HAP-1 (cell line): ENCODE measurements around the gene SETDB1.
A peak's percentile ranks its signal among the peaks of the same experiment; 100 is the strongest.

ENCODE experiments used
- DNase-seq, 2 experiments: peaks; one replicate each; pipeline ENCODE4 v3.0.0-alpha.2; 2016 to 2020; ENCODE audit warnings: low spot score in 2 of 2
- H3K27me3 ChIP-seq: fragments of 250-450 bp; sonication (Bioruptor Pico); 2 replicates; pipeline ENCODE4 v1.5.1; 2020; ENCODE audit warnings: low read depth, mild to moderate bottlenecking, moderate library complexity
- H3K36me3 ChIP-seq: fragments of 250-450 bp; sonication (Bioruptor Pico); replicated peaks from 2 replicates; pipeline ENCODE4 v1.5.1; 2020; ENCODE audit warnings: mild to moderate bottlenecking
- H3K4me1 ChIP-seq: fragments of 250-450 bp; sonication (Bioruptor Pico); 2 replicates; pipeline ENCODE4 v1.5.1; 2020; ENCODE audit warnings: mild to moderate bottlenecking
- H3K4me3 ChIP-seq: fragments of 250-450 bp; sonication (Bioruptor Pico); 2 replicates; pipeline ENCODE4 v1.5.1; 2020; ENCODE audit warnings: mild to moderate bottlenecking, moderate library complexity
- H3K9me3 ChIP-seq: fragments of 250-450 bp; sonication (Bioruptor Pico); 2 replicates; pipeline ENCODE4 v1.5.1; 2020; ENCODE audit warnings: mild to moderate bottlenecking, moderate library complexity
- in situ Hi-C: fragments of 300-500 bp; cut with MboI; formaldehyde crosslinking; loops from 3 replicates; pipeline ENCODE4 v1.14.3; 2020; ENCODE audit warnings: low sequenced_read_pairs, inconsistent platforms, mixed read lengths

The SETDB1 gene

GRCh38 chr1:150961756-150962155 is 35.6 kb downstream of the SETDB1 start:
- Histone ChIP-seq H3K9me3 (no peaks in the 10 kb centered on the region), H3K36me3 (peaks cover 83% of the 10 kb centered on the region), H3K4me1 (no peaks in the 10 kb centered on the region), H3K27me3 (no peaks in the 10 kb centered on the region), H3K4me3 (no peak overlapping the region)
- DNase-seq, result no peak
- in situ Hi-C loops, result no loop called here

DNA sequence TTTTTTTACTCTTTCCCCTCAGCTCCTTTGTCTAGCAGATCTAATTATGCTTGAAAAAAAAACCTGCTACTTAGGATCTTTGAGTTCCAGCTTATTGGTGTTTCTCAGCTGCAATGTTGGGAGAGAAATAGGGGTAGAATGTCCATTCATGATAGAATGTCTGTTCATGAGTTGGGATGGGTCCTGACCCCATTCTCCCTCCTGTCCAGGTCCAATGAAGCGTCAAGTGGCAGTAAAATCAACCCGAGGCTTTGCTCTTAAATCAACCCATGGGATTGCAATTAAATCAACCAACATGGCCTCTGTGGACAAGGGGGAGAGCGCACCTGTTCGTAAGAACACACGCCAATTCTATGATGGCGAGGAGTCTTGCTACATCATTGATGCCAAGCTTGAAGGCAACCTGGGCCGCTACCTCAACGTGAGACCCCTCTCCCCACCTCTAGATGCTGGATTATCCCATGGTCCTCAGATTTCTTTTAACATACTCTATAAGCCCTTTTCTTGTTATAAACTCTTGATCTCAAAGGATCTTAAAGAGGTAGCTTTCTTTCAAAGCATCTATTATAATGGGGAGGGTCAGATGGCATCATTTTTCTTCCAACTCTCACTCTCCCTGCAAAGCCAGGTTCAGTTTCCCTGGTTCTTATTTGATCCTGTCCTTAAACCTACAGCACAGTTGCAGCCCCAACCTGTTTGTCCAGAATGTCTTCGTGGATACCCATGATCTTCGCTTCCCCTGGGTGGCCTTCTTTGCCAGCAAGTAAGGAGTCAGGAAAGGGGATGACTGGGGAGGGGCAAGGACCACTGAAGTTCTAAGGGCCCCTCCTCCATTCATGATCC is 37.4 kb downstream of the SETDB1 start:
- peaks cover 93% of the 10 kb centered on the region for H3K36me3 ChIP-seq
- no peaks in the 10 kb centered on the region for H3K9me3 ChIP-seq
- no peak overlapping the region for H3K4me3 ChIP-seq
- in situ Hi-C loops, result no loop called here
- no peaks in the 10 kb centered on the region for H3K27me3 ChIP-seq
- no peak for DNase-seq
- no peaks in the 10 kb centered on the region for H3K4me1 ChIP-seq

DNA sequence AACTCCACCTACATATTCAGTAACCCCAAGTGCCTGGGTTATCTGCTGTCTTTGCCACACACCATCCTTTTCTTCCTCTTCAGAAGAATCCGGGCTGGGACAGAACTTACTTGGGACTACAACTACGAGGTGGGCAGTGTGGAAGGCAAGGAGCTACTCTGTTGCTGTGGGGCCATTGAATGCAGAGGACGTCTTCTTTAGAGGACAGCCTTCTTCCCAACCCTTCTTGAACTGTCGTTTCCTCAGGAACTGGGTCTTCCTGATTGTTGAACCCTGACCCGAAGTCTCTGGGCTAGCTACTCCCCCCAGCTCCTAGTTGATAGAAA is 38.0 kb downstream of the SETDB1 start:
- no peak for DNase-seq

GRCh38 chr1:150965605-150966004 is 39.4 kb downstream of the SETDB1 start:
- peaks cover 83% of the 10 kb centered on the region for H3K36me3 ChIP-seq
- DNase-seq, result no peak
- no peaks in the 10 kb centered on the region for H3K9me3 ChIP-seq
- no peak overlapping the region for H3K4me3 ChIP-seq
- H3K27me3 ChIP-seq, result no peaks in the 10 kb centered on the region
- H3K4me1 ChIP-seq, result no peaks in the 10 kb centered on the region
- in situ Hi-C loops, result no loop called here

More for the DNA sequence above, 38.0 kb downstream of the SETDB1 start:
- Histone ChIP-seq H3K4me1 (no peaks in the 10 kb centered on the region), H3K4me3 (no peak overlapping the region), H3K27me3 (no peaks in the 10 kb centered on the region), H3K36me3 (peaks cover 94% of the 10 kb centered on the region), H3K9me3 (no peaks in the 10 kb centered on the region)
- in situ Hi-C loops, result no loop called here

DNA sequence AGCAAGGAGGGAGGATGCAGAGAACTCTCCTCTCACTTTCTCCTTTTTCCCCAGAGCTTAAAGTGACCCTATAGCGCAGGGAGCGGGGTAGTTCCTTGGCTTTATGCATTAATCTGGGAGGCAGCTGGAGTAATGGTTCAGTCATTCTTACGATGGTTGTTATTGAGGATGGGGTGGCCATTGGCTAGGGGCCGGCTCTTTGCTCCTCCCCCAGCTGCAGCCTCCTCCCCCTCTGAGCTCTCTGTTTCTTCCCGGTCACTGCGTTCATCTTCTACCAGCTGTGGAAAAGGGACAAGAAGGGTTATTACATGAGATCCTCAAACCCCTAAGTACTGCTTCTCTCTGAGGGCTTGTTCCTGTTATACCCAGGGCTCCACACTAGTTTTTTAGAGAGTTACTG is 39.8 kb downstream of the SETDB1 start:
- H3K4me3 ChIP-seq, result no peak overlapping the region

DNA sequence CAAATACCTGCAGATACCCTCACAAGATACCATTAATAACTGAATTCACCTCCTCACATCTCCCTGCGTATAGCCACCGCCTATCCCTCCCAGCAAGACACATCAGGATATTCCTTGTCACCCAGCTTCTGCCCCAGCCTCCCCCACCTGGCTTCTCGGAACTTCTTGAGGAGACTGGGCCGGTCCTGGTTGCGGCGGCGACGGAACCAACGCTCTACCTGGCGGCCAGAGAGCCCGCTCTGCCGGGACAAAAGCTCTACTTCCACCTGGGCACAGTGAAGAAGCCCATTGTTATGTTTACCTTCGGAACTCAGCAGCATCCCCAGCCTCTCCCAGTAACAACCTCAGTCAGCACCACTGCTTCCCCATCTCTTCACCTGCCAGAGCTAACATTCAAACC is 41.8 kb downstream of the SETDB1 start:
- no peak for DNase-seq
- Histone ChIP-seq H3K4me1 (peaks cover 20% of the 10 kb centered on the region), H3K4me3 (no peak overlapping the region), H3K27me3 (no peaks in the 10 kb centered on the region), H3K36me3 (peaks cover 64% of the 10 kb centered on the region), H3K9me3 (no peaks in the 10 kb centered on the region)
- in situ Hi-C loops, result no loop called here

More for the DNA sequence above, 39.8 kb downstream of the SETDB1 start:
- Histone ChIP-seq H3K9me3 (no peaks in the 10 kb centered on the region), H3K4me1 (peaks cover under 1% of the 10 kb centered on the region), H3K36me3 (peaks cover 79% of the 10 kb centered on the region), H3K27me3 (no peaks in the 10 kb centered on the region)
- DNase-seq, result no peak
- in situ Hi-C loops, result no loop called here

DNA sequence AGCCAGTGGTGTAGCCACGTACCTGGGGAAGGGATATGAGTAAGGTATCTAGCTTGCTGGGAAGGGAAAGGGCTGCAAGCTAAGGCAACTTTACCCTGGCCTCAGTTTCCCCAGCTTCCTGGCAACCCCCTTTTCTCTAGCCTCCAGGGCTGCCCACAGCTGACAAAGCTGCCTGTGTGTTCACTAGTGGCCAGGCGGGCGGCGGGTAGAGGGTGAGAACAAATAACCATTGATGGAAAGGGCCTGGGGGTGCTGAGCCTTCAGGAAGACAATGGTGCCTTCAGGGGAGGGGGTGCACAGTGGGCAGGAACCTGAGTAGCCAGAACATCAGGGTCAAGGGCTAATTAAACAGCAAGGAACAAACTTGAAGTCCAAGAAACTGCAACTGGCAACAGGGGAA is 42.3 kb downstream of the SETDB1 start:
- Histone ChIP-seq H3K4me3 (no peak overlapping the region), H3K4me1 (peaks cover 24% of the 10 kb centered on the region), H3K27me3 (no peaks in the 10 kb centered on the region), H3K9me3 (no peaks in the 10 kb centered on the region), H3K36me3 (peaks cover 58% of the 10 kb centered on the region)
- in situ Hi-C loops, result no loop called here
- DNase-seq, result no peak

GRCh38 chr1:150969626-150970025 is 43.5 kb downstream of the SETDB1 start:
- in situ Hi-C loops, result no loop called here
- Histone ChIP-seq H3K27me3 (no peaks in the 10 kb centered on the region), H3K36me3 (peaks cover 47% of the 10 kb centered on the region), H3K4me1 (peaks cover 24% of the 10 kb centered on the region), H3K9me3 (no peaks in the 10 kb centered on the region), H3K4me3 (no peak overlapping the region)
- DNase-seq, result no peak

DNA sequence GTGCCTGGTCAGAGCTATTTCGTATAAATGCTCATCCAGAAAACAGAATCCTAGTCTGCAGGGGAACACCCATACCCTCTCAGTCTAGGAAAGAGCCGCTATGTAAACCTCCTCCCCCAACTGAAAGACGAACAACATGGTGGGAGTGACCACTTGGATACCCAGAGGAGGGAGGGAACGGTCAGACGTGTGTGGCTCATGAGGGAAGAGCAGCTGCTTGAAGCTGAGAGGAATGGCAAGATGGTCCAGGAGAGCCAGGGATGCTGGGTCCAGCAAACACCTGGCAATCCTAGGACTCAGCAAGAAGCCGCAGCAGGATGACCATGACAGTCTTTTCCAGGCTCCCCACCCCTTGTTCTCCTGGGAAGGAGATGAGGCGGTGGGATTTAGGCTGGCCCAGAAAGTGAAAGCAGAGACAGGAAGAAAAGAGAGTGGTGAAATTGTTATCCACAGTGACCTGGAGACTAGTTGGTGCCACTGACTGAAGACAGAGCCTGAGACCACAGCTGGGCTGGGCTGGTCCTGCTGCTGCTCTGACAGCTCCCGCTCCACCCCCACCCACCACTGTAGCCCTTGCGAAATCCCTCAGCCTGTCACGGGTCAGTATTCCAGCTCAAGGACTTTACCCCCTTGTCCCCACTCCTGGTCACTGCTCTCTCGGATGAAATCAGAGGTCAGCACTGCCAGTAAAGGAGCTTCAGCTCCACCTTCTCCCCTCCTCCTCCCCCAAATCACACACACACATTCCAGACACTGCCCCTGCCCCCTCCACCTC is 44.8 kb downstream of the SETDB1 start:
- Histone ChIP-seq H3K4me3 (no peak overlapping the region), H3K27me3 (no peaks in the 10 kb centered on the region)
- no peak for DNase-seq

GRCh38 chr1:150971583-150972416 is 45.6 kb downstream of the SETDB1 start:
- no peak for DNase-seq
- Histone ChIP-seq H3K4me1 (peaks cover 24% of the 10 kb centered on the region), H3K36me3 (peaks cover 25% of the 10 kb centered on the region), H3K9me3 (no peaks in the 10 kb centered on the region), H3K27me3 (no peaks in the 10 kb centered on the region), H3K4me3 (no peak overlapping the region)
- in situ Hi-C loops, result no loop called here

More for the DNA sequence above, 44.8 kb downstream of the SETDB1 start:
- in situ Hi-C loops, result no loop called here
- peaks cover 24% of the 10 kb centered on the region for H3K4me1 ChIP-seq
- H3K36me3 ChIP-seq, result peaks cover 33% of the 10 kb centered on the region
- H3K9me3 ChIP-seq, result no peaks in the 10 kb centered on the region

GRCh38 chr1:150972417-150972940 is 46.3 kb downstream of the SETDB1 start:
- Histone ChIP-seq H3K9me3 (no peaks in the 10 kb centered on the region), H3K4me1 (peaks cover 24% of the 10 kb centered on the region), H3K4me3 (peak overlapping the region; percentile 73; the same call in 1 of the 2 replicates), H3K27me3 (no peaks in the 10 kb centered on the region), H3K36me3 (peaks cover 18% of the 10 kb centered on the region)
- DNase-seq, result no peak
- in situ Hi-C loops, result no loop called here

DNA sequence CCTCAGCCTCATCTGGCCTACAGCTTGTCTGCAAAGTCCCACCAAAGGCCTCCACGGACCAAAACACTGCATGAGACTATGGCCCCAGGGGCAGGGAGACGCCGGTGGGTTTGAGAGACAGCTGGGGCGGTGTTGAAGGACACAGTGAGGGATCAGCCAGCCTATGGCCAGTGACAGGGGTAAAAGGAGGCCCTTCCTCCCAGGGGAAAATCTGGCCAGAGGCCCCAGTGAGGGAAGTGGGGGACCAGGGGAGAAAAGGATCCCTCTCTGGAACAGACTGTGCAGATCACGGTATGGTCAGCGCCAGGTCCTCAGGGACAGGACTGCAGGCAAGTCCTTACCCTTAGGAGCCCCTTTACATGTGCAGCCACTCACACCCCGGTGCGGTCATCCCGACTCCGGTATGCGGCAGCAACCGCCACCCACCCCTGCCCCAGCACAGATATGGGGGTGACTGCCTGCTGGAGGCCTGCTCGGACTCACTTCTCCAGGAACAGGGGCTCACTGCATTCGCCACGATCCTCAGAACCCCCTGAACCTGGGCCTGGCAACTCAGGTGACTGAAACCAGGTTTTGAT is 47.2 kb downstream of the SETDB1 start:
- H3K4me3 ChIP-seq, result peak overlapping the region; percentile 73
- H3K36me3 ChIP-seq, result peaks cover 9% of the 10 kb centered on the region
- H3K4me1 ChIP-seq, result peaks cover 24% of the 10 kb centered on the region
- in situ Hi-C loops, result no loop called here
- H3K9me3 ChIP-seq, result no peaks in the 10 kb centered on the region
- no peaks in the 10 kb centered on the region for H3K27me3 ChIP-seq
- DNase-seq, result peak in 1 of 2 experiments; percentile 42
